GM12878 (cell line): Measurements from ENCODE around the gene CFHR5.
"Not testable (repeated sequence)": the region's sequence is repeated elsewhere in the genome, so short reads cannot be mapped to it uniquely, and the experiment has no call there.

Experiments
- FOS ChIP-seq: IDR thresholded peaks from 3 replicates; pipeline ENCODE4 v1.6.1; 2011; ENCODE audit warnings: borderline replicate concordance; ENCODE audit not compliant: insufficient read length; ENCODE audit errors: extremely low read depth
- HCFC1 ChIP-seq: fragments of 150-350 bp; IDR thresholded peaks from 2 replicates; pipeline ENCODE4 v1.6.1; 2014; ENCODE audit warnings: low read length
- HDAC6 ChIP-seq: fragments of 200-600 bp; sonication (generic); IDR thresholded peaks from one replicate; pipeline ENCODE4 v1.8.0; 2017; ENCODE audit warnings: antibody characterized with exemption; ENCODE audit not compliant: unreplicated experiment
- LARP7 ChIP-seq: fragments of 450-650 bp; IDR thresholded peaks from 2 replicates; pipeline ENCODE4 v1.6.1; 2017; ENCODE audit warnings: mild to moderate bottlenecking
- MEF2A ChIP-seq: IDR thresholded peaks from 2 replicates; pipeline ENCODE4 v1.6.1; 2011; ENCODE audit warnings: low read depth, mild to moderate bottlenecking, low read length, moderate library complexity; ENCODE audit not compliant: insufficient read depth
- MXI1 ChIP-seq: fragments of 150-350 bp; IDR thresholded peaks from 2 replicates; pipeline ENCODE4 v1.6.1; 2011; ENCODE audit warnings: low read depth, mild to moderate bottlenecking, inconsistent platforms, low read length, improper control_type of control experiment
- NFYB ChIP-seq: IDR thresholded peaks from 2 replicates; pipeline ENCODE4 v1.6.1; 2011; ENCODE audit warnings: low read depth, mild to moderate bottlenecking, low read length, improper control_type of control experiment, moderate library complexity; ENCODE audit not compliant: insufficient read depth
- POLR2AphosphoS5 ChIP-seq: IDR thresholded peaks from 2 replicates; pipeline ENCODE4 v1.6.1; 2011; ENCODE audit warnings: mild to moderate bottlenecking, low read length, inconsistent platforms
- SIN3A ChIP-seq: IDR thresholded peaks from 2 replicates; pipeline ENCODE4 v1.6.1; 2012; ENCODE audit warnings: low read depth, low read length, improper control_type of control experiment
- TF ChIP-seq, protein P1 (sequence below), 3 experiments: IDR thresholded peaks in 2 of 3; conservative IDR thresholded peaks in 1 of 3; 2 replicates each; pipeline ENCODE4 v1.5.1; 2011; ENCODE audit warnings: low read depth in 3 of 3, low read length in 3 of 3, mild to moderate bottlenecking in 3 of 3, control low read depth in 2 of 3, moderate library complexity in 2 of 3, inconsistent platforms in 1 of 3, mixed read lengths in 1 of 3; ENCODE audit not compliant: control insufficient read depth in 2 of 3, insufficient read depth in 1 of 3; ENCODE audit errors: extremely low read depth in 1 of 3
- TF ChIP-seq, protein P2 (sequence below): fragments of 450-650 bp; IDR thresholded peaks from 2 replicates; pipeline ENCODE4 v1.6.1; 2014; ENCODE audit warnings: mild to moderate bottlenecking
- TF ChIP-seq, protein P3 (sequence below): IDR thresholded peaks from 2 replicates; pipeline ENCODE4 v1.6.1; 2012; ENCODE audit warnings: mild to moderate bottlenecking, low read depth, low read length
- TF ChIP-seq, protein P4 (sequence below): fragments of 450-650 bp; IDR thresholded peaks from 2 replicates; pipeline ENCODE4 v1.6.1; 2017; ENCODE audit warnings: mild to moderate bottlenecking, moderate library complexity

DNA sequence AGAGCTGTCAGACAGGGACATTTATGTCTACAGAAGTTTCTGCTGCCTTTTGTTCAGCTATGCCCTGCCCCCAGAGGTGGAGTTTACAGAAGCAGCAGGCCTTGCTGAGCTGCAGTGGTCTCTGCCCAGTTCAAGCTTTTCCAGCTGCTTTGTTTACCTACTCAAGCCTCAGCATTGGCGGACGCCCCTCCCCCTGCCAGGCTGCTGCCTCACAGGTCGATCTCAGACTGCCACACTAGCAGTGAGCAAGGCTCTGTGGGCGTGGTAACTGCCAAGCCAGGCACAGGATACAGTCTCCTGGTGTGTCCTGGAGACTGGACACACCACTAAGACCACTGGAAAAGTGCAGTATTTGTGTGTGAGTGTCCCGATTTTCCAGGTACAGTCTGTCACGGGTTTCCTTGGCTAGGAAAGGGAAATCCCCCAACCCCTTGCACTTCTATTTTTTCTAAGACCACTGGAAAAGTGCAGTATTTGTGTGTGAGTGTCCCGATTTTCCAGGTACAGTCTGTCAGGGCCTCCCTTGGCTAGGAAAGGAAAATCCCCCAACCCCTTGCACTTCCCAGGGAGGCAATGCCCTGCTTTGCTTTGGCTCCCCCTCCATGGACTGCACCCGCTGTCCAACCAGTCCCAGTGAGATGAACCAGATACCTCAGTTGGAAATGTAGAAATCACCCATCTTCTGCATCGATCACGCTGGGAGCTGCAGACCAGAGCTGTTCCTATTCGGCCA, 14.7 kb downstream of the CFHR5 start:
- TF ChIP-seq, protein P1, sequence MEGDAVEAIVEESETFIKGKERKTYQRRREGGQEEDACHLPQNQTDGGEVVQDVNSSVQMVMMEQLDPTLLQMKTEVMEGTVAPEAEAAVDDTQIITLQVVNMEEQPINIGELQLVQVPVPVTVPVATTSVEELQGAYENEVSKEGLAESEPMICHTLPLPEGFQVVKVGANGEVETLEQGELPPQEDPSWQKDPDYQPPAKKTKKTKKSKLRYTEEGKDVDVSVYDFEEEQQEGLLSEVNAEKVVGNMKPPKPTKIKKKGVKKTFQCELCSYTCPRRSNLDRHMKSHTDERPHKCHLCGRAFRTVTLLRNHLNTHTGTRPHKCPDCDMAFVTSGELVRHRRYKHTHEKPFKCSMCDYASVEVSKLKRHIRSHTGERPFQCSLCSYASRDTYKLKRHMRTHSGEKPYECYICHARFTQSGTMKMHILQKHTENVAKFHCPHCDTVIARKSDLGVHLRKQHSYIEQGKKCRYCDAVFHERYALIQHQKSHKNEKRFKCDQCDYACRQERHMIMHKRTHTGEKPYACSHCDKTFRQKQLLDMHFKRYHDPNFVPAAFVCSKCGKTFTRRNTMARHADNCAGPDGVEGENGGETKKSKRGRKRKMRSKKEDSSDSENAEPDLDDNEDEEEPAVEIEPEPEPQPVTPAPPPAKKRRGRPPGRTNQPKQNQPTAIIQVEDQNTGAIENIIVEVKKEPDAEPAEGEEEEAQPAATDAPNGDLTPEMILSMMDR (IDR thresholded peaks at IDR 0.05 in 2 of 3, conservative IDR thresholded peaks at IDR 0.05 in 1 of 3; ENCODE audit: control insufficient read depth in 2 of 3, extremely low read depth in 1 of 3, insufficient read depth in 1 of 3, low read depth in 3 of 3, low read length in 3 of 3): not testable (repeated sequence)
- TF ChIP-seq NFYB, LARP7, MEF2A, POLR2AphosphoS5, MXI1, HDAC6, FOS, SIN3A, HCFC1: not testable (repeated sequence)
- TF ChIP-seq, protein P2, sequence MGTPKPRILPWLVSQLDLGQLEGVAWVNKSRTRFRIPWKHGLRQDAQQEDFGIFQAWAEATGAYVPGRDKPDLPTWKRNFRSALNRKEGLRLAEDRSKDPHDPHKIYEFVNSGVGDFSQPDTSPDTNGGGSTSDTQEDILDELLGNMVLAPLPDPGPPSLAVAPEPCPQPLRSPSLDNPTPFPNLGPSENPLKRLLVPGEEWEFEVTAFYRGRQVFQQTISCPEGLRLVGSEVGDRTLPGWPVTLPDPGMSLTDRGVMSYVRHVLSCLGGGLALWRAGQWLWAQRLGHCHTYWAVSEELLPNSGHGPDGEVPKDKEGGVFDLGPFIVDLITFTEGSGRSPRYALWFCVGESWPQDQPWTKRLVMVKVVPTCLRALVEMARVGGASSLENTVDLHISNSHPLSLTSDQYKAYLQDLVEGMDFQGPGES: not testable (repeated sequence)
- TF ChIP-seq, protein P3, sequence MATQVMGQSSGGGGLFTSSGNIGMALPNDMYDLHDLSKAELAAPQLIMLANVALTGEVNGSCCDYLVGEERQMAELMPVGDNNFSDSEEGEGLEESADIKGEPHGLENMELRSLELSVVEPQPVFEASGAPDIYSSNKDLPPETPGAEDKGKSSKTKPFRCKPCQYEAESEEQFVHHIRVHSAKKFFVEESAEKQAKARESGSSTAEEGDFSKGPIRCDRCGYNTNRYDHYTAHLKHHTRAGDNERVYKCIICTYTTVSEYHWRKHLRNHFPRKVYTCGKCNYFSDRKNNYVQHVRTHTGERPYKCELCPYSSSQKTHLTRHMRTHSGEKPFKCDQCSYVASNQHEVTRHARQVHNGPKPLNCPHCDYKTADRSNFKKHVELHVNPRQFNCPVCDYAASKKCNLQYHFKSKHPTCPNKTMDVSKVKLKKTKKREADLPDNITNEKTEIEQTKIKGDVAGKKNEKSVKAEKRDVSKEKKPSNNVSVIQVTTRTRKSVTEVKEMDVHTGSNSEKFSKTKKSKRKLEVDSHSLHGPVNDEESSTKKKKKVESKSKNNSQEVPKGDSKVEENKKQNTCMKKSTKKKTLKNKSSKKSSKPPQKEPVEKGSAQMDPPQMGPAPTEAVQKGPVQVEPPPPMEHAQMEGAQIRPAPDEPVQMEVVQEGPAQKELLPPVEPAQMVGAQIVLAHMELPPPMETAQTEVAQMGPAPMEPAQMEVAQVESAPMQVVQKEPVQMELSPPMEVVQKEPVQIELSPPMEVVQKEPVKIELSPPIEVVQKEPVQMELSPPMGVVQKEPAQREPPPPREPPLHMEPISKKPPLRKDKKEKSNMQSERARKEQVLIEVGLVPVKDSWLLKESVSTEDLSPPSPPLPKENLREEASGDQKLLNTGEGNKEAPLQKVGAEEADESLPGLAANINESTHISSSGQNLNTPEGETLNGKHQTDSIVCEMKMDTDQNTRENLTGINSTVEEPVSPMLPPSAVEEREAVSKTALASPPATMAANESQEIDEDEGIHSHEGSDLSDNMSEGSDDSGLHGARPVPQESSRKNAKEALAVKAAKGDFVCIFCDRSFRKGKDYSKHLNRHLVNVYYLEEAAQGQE: not testable (repeated sequence)
- TF ChIP-seq, protein P4, sequence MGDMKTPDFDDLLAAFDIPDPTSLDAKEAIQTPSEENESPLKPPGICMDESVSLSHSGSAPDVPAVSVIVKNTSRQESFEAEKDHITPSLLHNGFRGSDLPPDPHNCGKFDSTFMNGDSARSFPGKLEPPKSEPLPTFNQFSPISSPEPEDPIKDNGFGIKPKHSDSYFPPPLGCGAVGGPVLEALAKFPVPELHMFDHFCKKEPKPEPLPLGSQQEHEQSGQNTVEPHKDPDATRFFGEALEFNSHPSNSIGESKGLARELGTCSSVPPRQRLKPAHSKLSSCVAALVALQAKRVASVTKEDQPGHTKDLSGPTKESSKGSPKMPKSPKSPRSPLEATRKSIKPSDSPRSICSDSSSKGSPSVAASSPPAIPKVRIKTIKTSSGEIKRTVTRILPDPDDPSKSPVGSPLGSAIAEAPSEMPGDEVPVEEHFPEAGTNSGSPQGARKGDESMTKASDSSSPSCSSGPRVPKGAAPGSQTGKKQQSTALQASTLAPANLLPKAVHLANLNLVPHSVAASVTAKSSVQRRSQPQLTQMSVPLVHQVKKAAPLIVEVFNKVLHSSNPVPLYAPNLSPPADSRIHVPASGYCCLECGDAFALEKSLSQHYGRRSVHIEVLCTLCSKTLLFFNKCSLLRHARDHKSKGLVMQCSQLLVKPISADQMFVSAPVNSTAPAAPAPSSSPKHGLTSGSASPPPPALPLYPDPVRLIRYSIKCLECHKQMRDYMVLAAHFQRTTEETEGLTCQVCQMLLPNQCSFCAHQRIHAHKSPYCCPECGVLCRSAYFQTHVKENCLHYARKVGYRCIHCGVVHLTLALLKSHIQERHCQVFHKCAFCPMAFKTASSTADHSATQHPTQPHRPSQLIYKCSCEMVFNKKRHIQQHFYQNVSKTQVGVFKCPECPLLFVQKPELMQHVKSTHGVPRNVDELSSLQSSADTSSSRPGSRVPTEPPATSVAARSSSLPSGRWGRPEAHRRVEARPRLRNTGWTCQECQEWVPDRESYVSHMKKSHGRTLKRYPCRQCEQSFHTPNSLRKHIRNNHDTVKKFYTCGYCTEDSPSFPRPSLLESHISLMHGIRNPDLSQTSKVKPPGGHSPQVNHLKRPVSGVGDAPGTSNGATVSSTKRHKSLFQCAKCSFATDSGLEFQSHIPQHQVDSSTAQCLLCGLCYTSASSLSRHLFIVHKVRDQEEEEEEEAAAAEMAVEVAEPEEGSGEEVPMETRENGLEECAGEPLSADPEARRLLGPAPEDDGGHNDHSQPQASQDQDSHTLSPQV: not testable (repeated sequence)
